Ramos (cell line): Measurements from ENCODE around the gene CCDC69.

Experiments
- in situ Hi-C: fragments of 300-500 bp; cut with MboI; formaldehyde crosslinking; loops from one replicate; pipeline ENCODE4 v1.14.3; 2022; ENCODE audit warnings: low sequenced_read_pairs; ENCODE audit not compliant: unreplicated experiment

The CCDC69 gene

GRCh38 chr5:151173711-151174611 lies 49.9 kb downstream of the CCDC69 start:
- in situ Hi-C loops: no loop called here

GRCh38 chr5:151171529-151171928 lies 52.4 kb downstream of the CCDC69 start:
- in situ Hi-C loops: no loop called here

GRCh38 chr5:151168602-151169344 lies 55.1 kb downstream of the CCDC69 start:
- in situ Hi-C loops: no loop called here

- in situ Hi-C loops: no loop called here
These were observed 56.9 kb downstream of the CCDC69 start for GRCh38 chr5:151167022-151167421.

GRCh38 chr5:151164687-151165392 lies 59.1 kb downstream of the CCDC69 start:
- in situ Hi-C loops: loop anchor here (5.0 kb wide), 1 partner anchor 43 kb away; no protein-coding TSS in a partner anchor

GRCh38 chr5:151162776-151163175 lies 61.1 kb downstream of the CCDC69 start:
- in situ Hi-C loops: loop anchor here (5.0 kb wide), 1 partner anchor 40 kb away; no protein-coding TSS in a partner anchor

GRCh38 chr5:151159649-151160373 lies 64.1 kb downstream of the CCDC69 start:
- in situ Hi-C loops: loop anchor here (5.0 kb wide), 1 partner anchor 38 kb away; no protein-coding TSS in a partner anchor

- in situ Hi-C loops: no loop called here
These were observed 65.6 kb downstream of the CCDC69 start for GRCh38 chr5:151158287-151158661.

GRCh38 chr5:151157426-151158286 lies 66.2 kb downstream of the CCDC69 start, which contains the start of gene ANXA6:
Gene ANXA6 (minus strand): TSS chr5:151157779. CDS start chr5:151147901, 9,878 bp downstream.
- in situ Hi-C loops: no loop called here

GRCh38 chr5:151156507-151157420 lies 67.1 kb downstream of the CCDC69 start:
- in situ Hi-C loops: no loop called here

- in situ Hi-C loops: no loop called here
These were observed 68.0 kb downstream of the CCDC69 start for GRCh38 chr5:151155775-151156506.

GRCh38 chr5:151154931-151155774 lies 68.7 kb downstream of the CCDC69 start:
- in situ Hi-C loops: no loop called here

GRCh38 chr5:151153766-151154272 lies 70.1 kb downstream of the CCDC69 start:
- in situ Hi-C loops: no loop called here

- in situ Hi-C loops: no loop called here
These were observed 70.6 kb downstream of the CCDC69 start for GRCh38 chr5:151153300-151153699.

GRCh38 chr5:151151793-151152192 lies 72.1 kb downstream of the CCDC69 start:
- in situ Hi-C loops: no loop called here

- in situ Hi-C loops: no loop called here
These were observed 72.6 kb downstream of the CCDC69 start for GRCh38 chr5:151151263-151151660.
